ENCODE data around the gene UBE2E1. TPM values are rescaled to one million over a fixed set of nuclear protein-coding genes. Genes with fewer than 3 reads are reported as not detected.

Gene UBE2E1
- total RNA-seq, 1 donor from 2014 or later: 87.8 TPM

- Histone ChIP-seq H3K27ac (no peak overlapping the region), H3K4me1 (no peaks in the 10 kb centered on the region), H3K9me3 (no peaks in the 10 kb centered on the region), H3K4me3 (no peak overlapping the region), H3K36me3 (no peaks in the 10 kb centered on the region), H3K27me3 (ENCODE audit: low read depth) (no peaks in the 10 kb centered on the region)
- intact Hi-C loops (cut with DNase I): no loop called here
- DNase-seq (no peak), ATAC-seq (no peak)
- no peak for TF ChIP-seq CTCF (IDR thresholded peaks at IDR 0.05)
Observed at GRCh38 chr3:23781871-23782270, 23.9 kb upstream of the UBE2E1 start.

- Histone ChIP-seq H3K4me3 (no peak overlapping the region), H3K27ac (no peak overlapping the region), H3K4me1 (no peaks in the 10 kb centered on the region), H3K36me3 (no peaks in the 10 kb centered on the region), H3K9me3 (no peaks in the 10 kb centered on the region), H3K27me3 (ENCODE audit: low read depth) (no peaks in the 10 kb centered on the region)
- DNase-seq: no peak
- no peak for TF ChIP-seq CTCF (IDR thresholded peaks at IDR 0.05)
- intact Hi-C loops (cut with DNase I): no loop called here
- no peak for ATAC-seq
Observed at GRCh38 chr3:23785097-23785645, 20.6 kb upstream of the UBE2E1 start.

- H3K4me1 ChIP-seq: no peaks in the 10 kb centered on the region
- intact Hi-C loops (cut with DNase I): no loop called here
- no peak overlapping the region for H3K27ac ChIP-seq
- TF ChIP-seq CTCF (IDR thresholded peaks at IDR 0.05): no peak
- no peak for DNase-seq
- H3K9me3 ChIP-seq: no peaks in the 10 kb centered on the region
- H3K36me3 ChIP-seq: no peaks in the 10 kb centered on the region
- ATAC-seq: no peak
- no peak overlapping the region for H3K4me3 ChIP-seq
- H3K27me3 ChIP-seq (ENCODE audit: low read depth): no peaks in the 10 kb centered on the region
Observed at GRCh38 chr3:23785882-23786281, 19.9 kb upstream of the UBE2E1 start.

GRCh38 chr3:23791678-23792077, 14.1 kb upstream of the UBE2E1 start:
- H3K27ac ChIP-seq: no peak overlapping the region

GRCh38 chr3:23793528-23794134, 12.1 kb upstream of the UBE2E1 start:
- no peak for TF ChIP-seq CTCF (IDR thresholded peaks at IDR 0.05)
- no peaks in the 10 kb centered on the region for H3K9me3 ChIP-seq
- no peak overlapping the region for H3K27ac ChIP-seq
- no peaks in the 10 kb centered on the region for H3K4me1 ChIP-seq
- H3K27me3 ChIP-seq (ENCODE audit: low read depth): no peaks in the 10 kb centered on the region
- intact Hi-C loops (cut with DNase I): no loop called here
- no peak overlapping the region for H3K4me3 ChIP-seq
- no peak for DNase-seq
- ATAC-seq: no peak
- H3K36me3 ChIP-seq: no peaks in the 10 kb centered on the region

More at GRCh38 chr3:23791678-23792077, 14.1 kb upstream of the UBE2E1 start:
- no peak overlapping the region for H3K4me3 ChIP-seq
- no peaks in the 10 kb centered on the region for H3K36me3 ChIP-seq
- DNase-seq (no peak), ATAC-seq (no peak)
- no peaks in the 10 kb centered on the region for H3K27me3 ChIP-seq (ENCODE audit: low read depth)
- no peaks in the 10 kb centered on the region for H3K9me3 ChIP-seq
- no peaks in the 10 kb centered on the region for H3K4me1 ChIP-seq
- intact Hi-C loops (cut with DNase I): no loop called here
- TF ChIP-seq CTCF (IDR thresholded peaks at IDR 0.05): no peak
